ENCODE data around the gene CDCP2.

The CDCP2 gene

DNA sequence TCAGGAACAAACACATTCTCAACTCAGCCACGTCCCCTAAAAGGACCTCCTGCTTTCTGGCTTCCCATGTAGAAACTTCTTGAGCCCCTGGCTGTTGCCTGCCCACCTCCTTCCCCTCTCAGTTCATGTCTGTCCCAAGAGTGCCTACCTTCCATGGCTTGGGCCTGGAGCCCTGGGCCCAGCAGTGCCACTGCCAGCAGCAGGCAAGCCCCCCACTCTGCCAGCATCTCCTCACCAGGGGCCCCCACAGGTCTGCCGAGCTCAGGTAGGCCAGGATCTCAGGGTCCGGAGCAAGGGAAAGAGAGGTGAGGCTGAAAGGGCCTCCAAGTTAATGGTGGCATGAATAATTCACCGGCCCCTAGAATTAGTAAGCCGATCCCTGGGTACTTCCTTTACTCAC lies at the start of gene CDCP2:
TSS of gene CDCP2 (minus strand) at position 305 of the 400 bp plus-strand sequence. CDS start at position 227, 78 bp downstream.
- DNase-seq (ENCODE audit: low spot score): no peak

- peak; percentile 48 for DNase-seq (ENCODE audit: low spot score)
Observed at GRCh38 chr1:54200519-54200997, 47.8 kb upstream of the CDCP2 start.

DNA sequence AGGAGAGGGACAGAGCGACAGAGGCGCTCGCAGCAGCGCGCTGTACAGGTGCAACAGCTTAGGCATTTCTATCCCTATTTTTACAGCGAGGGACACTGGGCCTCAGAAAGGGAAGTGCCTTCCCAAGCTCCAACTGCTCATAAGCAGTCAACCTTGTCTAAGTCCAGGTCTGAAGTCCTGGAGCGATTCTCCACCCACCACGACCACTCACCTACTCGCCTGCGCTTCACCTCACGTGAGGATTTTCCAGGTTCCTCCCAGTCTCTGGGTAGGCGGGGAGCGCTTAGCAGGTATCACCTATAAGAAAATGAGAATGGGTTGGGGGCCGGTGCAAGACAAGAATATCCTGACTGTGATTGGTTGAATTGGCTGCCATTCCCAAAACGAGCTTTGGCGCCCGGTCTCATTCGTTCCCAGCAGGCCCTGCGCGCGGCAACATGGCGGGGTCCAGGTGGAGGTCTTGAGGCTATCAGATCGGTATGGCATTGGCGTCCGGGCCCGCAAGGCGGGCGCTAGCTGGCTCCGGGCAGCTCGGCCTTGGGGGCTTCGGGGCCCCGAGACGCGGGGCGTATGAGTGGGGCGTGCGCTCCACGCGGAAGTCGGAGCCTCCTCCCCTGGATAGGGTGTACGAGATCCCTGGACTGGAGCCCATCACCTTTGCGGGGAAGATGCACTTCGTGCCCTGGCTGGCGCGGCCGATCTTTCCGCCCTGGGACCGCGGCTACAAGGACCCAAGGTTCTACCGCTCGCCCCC lies 47.1 kb upstream of the CDCP2 start, which contains the start of the genes CYB5RL and MRPL37:
TSS of gene CYB5RL (minus strand) at position 266 of the 754 bp plus-strand sequence. CDS start 4,414 bp downstream, outside the sequence.
TSS of gene MRPL37 (plus strand) at position 403 of the 754 bp plus-strand sequence. CDS start at position 480, 77 bp downstream.
- peak; percentile 94 for DNase-seq (ENCODE audit: low spot score)

GRCh38 chr1:54199151-54199764 lies 46.5 kb upstream of the CDCP2 start:
- DNase-seq (ENCODE audit: low spot score): no peak

DNA sequence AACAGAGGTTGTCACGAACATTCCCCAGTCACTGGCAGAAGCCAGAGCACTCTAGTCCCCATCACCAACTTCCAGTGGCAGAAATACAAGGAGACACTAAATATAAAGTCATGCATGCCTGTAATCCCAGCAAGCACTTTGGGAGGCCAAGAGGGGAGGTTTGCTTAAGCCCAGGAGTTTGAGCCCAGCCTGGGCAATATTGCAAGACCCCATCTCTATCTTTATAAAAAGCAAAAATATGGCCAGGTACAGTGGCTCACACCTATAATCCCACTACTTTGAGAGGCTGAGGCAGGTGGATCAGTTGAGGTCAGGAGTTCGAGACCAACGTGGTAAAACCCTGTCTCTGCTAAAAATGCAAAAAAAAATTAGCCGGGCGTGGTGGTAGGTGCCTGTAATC lies 40.7 kb upstream of the CDCP2 start:
- DNase-seq (ENCODE audit: low spot score): no peak

DNA sequence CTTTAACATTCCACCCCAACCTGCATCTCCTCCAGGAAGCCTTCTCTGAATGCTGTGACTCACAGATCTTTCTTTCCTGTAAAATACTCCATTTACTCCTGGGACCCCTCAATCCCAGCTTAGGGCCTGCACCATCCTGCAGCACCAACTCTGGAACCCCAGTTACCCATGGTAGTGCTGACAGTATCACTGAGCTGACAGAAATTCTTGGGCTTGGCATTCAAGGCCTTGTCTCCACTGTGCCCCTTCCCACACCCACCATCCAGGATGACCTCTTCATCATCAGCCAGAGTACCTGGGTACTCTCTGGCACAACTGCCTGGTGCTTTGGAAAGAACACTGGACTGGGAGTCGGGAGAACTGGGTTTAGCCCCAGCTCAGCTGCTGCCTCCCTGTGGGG lies 38.7 kb upstream of the CDCP2 start:
- no peak for DNase-seq (ENCODE audit: low spot score)

- no peak for DNase-seq (ENCODE audit: low spot score)
Observed at GRCh38 chr1:54190526-54190925, 37.7 kb upstream of the CDCP2 start.

GRCh38 chr1:54188291-54188690 lies 35.5 kb upstream of the CDCP2 start:
- DNase-seq (ENCODE audit: low spot score): no peak

GRCh38 chr1:54186056-54186455 lies 33.3 kb upstream of the CDCP2 start:
- DNase-seq (ENCODE audit: low spot score): no peak

- no peak for DNase-seq (ENCODE audit: low spot score)
Observed at GRCh38 chr1:54180701-54181360, 28.0 kb upstream of the CDCP2 start.

- DNase-seq (ENCODE audit: low spot score): no peak
Observed at GRCh38 chr1:54178296-54179070, 25.7 kb upstream of the CDCP2 start.

GRCh38 chr1:54177726-54178125 lies 24.9 kb upstream of the CDCP2 start:
- DNase-seq (ENCODE audit: low spot score): no peak

DNA sequence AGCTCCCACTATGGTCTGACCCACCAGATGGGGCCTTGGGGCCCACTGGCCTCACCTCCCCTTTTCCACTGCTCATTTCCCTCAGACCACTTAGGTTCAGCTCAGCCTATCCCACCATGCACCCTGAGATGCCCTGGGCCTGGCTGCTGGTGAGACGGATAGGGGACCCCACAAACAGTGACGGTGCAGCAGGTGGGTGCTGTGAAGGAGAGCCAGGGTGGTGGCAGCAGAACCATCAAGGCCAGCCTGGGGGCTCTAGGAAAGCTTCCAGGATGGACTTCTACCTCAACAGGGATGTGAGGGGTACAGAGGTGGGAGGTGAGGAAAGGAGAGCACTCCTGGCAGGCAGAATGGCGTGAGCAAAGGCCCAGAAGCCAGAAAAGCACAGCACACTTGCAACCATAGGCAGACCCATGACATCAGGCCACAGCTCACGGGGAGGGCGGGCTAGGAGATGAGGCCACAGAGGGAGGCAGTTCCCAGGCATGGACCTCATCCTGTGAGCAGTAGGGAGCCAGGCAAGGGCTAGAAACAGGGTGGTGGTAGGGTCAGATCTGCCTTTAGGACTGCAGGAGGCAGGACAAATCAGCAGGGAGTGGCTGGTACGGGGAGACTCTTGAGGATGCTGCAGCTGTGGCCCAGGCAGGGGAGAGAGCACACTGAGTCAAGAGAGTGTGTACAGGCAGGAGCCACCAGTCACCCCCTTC lies 24.0 kb upstream of the CDCP2 start:
- no peak for DNase-seq (ENCODE audit: low spot score)

DNA sequence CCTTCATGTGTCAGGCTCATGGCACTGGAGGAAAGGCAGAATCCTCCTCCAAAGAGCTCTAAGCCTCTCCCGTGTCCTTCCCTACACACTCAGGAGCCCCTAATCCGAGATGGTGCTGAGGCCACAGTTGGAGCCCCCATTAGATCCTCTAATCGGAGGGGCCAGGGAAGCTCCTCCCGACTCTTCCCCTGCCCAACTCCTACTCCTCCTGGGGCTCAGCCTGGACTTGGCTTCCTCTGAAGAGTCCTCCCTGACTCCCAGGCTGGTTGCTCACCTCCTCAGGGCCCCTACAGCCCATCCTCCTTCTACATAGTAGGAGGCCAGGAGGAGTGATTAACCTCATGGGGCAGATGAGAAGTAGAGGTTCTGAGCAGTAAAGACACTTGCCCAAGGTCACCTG lies 21.3 kb upstream of the CDCP2 start:
- no peak for DNase-seq (ENCODE audit: low spot score)

- no peak for DNase-seq (ENCODE audit: low spot score)
Observed at GRCh38 chr1:54173681-54174080, 20.9 kb upstream of the CDCP2 start.

- DNase-seq (ENCODE audit: low spot score): no peak
Observed at GRCh38 chr1:54172614-54173599, 20.1 kb upstream of the CDCP2 start.

GRCh38 chr1:54171606-54172005 lies 18.8 kb upstream of the CDCP2 start:
- no peak for DNase-seq (ENCODE audit: low spot score)

GRCh38 chr1:54171016-54171415 lies 18.2 kb upstream of the CDCP2 start:
- DNase-seq (ENCODE audit: low spot score): no peak

DNA sequence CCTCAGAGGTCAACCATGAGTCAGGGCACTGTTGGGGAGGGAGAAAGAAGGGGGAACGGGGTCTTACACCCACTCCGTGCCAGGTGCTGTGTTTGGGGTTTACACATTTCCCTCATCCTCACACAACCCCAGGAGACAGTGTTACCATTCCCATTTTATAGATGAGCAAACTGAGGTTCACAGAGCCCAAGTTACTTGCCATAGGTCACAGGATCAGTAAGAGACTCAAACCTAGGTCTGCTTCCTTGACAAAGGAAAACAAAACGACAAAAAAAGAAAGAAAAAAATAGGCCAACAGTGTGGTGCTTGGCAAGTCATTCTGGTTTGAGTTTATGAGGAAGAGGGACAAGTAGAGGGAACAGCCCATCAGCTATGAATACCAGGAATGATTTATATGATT lies 16.3 kb upstream of the CDCP2 start:
- DNase-seq (ENCODE audit: low spot score): no peak
